Fibroblast of skin of scalp (primary cell): ENCODE data around the gene SEC23IP.
"Not testable (repeated sequence)": the region's sequence is repeated elsewhere in the genome, so short reads cannot be mapped to it uniquely, and the experiment has no call there.

ENCODE experiments used
- DNase-seq: peaks from one replicate; pipeline ENCODE4 v3.0.0-alpha.2; 2013

The SEC23IP gene

GRCh38 chr10:119883901-119884611 is 8.5 kb upstream of the SEC23IP start:
- not testable (repeated sequence) for DNase-seq

- DNase-seq = not testable (repeated sequence)
Measured at GRCh38 chr10:119886070-119886469, 6.5 kb upstream of the SEC23IP start.

- DNase-seq = not testable (repeated sequence)
Measured at GRCh38 chr10:119888715-119889114, 3.8 kb upstream of the SEC23IP start.

- not testable (repeated sequence) for DNase-seq
Measured at GRCh38 chr10:119889201-119889600, 3.3 kb upstream of the SEC23IP start.

GRCh38 chr10:119890307-119890706 is 2.2 kb upstream of the SEC23IP start:
- DNase-seq = not testable (repeated sequence)

GRCh38 chr10:119891849-119892187 is 712 bp upstream of the SEC23IP start:
- DNase-seq = not testable (repeated sequence)

GRCh38 chr10:119893074-119893473 is 544 bp downstream of the SEC23IP start:
- DNase-seq = no peak

GRCh38 chr10:119893845-119894427 is 1.4 kb downstream of the SEC23IP start:
- no peak for DNase-seq

- DNase-seq = peak; percentile 4
Measured at GRCh38 chr10:119896061-119896655, 3.6 kb downstream of the SEC23IP start.

GRCh38 chr10:119896937-119897770 is 4.6 kb downstream of the SEC23IP start:
- peak; percentile 4 for DNase-seq

- DNase-seq = no peak
Measured at GRCh38 chr10:119898577-119898976, 6.0 kb downstream of the SEC23IP start.

GRCh38 chr10:119903946-119904666 is 11.6 kb downstream of the SEC23IP start:
- DNase-seq = no peak

- DNase-seq = not testable (repeated sequence)
Measured at GRCh38 chr10:119907695-119908094, 15.2 kb downstream of the SEC23IP start.

GRCh38 chr10:119908166-119908565 is 15.6 kb downstream of the SEC23IP start:
- peak; percentile 34 for DNase-seq

- DNase-seq = no peak
Measured at GRCh38 chr10:119910689-119911088, 18.2 kb downstream of the SEC23IP start.

GRCh38 chr10:119917777-119918176 is 25.2 kb downstream of the SEC23IP start:
- DNase-seq = no peak

- no peak for DNase-seq
Measured at GRCh38 chr10:119919271-119919670, 26.7 kb downstream of the SEC23IP start.

GRCh38 chr10:119919826-119920225 is 27.3 kb downstream of the SEC23IP start:
- DNase-seq = no peak

GRCh38 chr10:119928411-119928810 is 35.9 kb downstream of the SEC23IP start:
- no peak for DNase-seq

- DNase-seq = no peak
Measured at GRCh38 chr10:119931871-119932270, 39.3 kb downstream of the SEC23IP start.

- DNase-seq = no peak
Measured at GRCh38 chr10:119932631-119933030, 40.1 kb downstream of the SEC23IP start.

GRCh38 chr10:119933179-119933578 is 40.6 kb downstream of the SEC23IP start:
- peak; percentile 42 for DNase-seq
